GM21786 (cell line): ENCODE data around the gene MAP2K6.
A peak's percentile ranks its signal among the peaks of the same experiment; 100 is the strongest.

Experiments
- ATAC-seq: cut with Tn5 transposase; IDR thresholded peaks from one replicate; pipeline ENCODE4 v1.9.1; 2021; ENCODE audit not compliant: unreplicated experiment

MAP2K6 gene

GRCh38 chr17:69574257-69575197 lies 160.0 kb downstream of the MAP2K6 start:
- ATAC-seq: no peak

GRCh38 chr17:69575346-69575761 lies 160.9 kb downstream of the MAP2K6 start:
- ATAC-seq: no peak

DNA sequence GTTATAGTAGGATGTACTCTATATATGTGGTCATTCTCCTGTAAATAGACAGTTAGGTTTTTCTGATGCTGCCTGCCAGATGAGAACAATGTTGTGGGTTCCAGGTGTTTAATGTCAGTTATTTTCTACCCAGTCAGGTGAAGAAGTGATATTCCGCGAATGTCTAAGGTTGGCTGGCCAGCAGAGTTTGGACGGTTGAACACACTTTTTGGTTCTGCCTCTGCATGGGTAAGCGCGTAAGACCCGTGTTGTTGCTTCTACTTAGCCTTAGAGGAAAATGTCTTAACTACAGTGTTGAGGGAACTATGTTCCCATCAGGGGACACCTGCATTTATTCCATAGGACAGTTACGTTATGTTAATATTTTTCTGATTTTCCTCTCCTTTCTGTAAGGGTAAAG lies 162.6 kb downstream of the MAP2K6 start:
- ATAC-seq: no peak

- ATAC-seq: no peak
Measured at GRCh38 chr17:69578385-69578936, 164.0 kb downstream of the MAP2K6 start.

DNA sequence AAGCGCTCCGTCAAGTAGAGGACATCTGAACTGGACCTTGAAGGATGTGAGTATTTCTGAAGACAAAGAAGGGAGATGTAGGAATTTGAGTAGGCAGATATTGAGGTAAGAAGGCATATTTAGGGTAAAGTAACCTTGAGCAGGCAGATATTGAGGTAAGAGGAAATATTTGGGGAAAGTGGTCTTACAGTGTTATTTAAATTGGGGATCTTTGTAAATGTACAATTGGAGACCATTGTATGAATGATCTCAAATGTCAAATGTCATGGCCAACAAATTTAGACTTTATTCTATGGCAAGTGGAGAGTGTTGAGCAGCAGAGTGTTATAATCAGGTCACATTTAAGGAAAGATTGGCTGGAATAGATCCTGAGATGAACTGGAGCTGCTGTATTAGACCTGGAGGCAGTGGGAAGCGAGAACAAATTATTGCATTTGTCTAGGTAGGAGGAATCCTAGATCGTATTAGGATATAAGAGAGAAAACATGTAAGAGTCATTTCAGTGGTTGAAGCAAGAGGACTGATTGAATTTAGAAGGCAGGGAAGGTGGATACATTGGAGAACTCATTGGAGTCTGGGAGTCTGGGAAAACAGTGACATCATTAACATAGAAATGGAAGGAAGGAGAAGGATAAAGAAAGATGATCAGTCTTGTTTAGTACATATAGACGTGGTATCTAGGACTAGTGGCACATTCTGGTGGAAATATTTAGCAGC lies 165.6 kb downstream of the MAP2K6 start:
- ATAC-seq: no peak

GRCh38 chr17:69581061-69581961 lies 166.8 kb downstream of the MAP2K6 start:
- ATAC-seq: peak; percentile 64

DNA sequence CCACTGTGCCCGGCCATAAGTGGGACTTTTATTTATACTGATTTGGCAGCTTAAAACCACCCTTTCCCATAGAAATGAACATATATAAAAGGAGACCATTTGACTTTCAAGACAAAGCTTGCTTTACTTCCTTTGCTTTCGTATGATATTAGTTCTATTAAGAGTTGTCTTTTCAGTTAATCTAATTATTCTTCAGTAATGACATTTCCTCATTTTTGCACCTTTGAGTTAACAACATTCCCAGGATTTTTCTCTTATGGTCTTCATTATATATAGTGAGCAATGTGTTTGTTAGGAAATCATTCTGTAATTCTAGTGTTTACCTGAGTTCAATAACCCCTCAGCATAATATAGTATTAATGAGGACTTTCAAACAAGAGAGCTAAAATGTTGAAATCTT lies 173.8 kb downstream of the MAP2K6 start:
- ATAC-seq: no peak

- no peak for ATAC-seq
Measured at GRCh38 chr17:69588827-69589239, 174.3 kb downstream of the MAP2K6 start.

DNA sequence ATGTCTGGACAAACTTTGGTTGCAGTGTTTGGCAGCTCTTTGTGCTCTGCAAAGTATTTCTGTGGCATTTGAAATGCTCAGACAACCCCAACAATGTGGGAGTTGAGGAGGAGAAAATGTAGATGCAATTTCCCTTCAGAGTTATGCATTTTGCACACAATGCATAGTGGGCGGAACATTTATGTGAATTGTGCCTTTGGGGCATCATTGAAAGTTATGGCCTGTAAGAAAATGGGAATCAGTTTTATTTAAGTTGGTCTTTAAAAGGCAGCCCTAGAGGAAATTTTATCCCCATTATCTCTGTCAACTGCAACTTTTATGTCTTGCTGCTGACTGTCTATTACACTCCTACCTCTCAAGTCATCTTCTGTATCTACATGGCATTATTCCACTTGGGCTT lies 176.2 kb downstream of the MAP2K6 start:
- no peak for ATAC-seq

DNA sequence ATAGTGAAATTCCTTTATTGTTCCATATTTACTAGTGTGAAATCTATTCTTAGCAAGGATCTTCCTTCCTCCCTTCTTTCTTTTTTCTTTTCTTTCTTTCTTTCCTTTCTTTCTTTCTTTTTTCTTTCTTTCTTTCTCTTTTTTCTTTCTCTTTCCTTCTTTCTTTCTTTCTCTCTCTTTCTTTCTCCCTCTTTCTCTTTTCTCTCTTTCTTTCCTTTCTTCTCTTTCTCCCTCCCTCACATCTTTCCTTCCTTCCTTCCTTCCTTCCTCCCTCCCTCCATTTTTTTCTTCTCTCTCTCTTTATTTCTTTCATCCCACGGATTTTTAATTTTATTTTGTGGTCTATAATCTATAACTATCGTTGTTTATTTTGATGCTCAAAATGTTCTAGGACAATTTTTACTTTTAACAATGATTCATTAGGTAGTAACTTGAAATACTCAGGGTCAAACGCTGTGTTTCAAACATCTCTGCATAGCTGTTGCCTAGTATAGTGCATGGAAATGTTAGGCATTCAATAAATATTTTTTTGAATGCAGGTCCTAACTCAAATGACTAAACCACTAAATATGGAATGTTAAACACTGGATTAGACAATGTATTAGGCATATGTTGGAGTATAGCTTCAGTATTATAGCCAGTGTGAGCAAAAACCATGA lies 178.3 kb downstream of the MAP2K6 start:
- no peak for ATAC-seq

- ATAC-seq: no peak
Measured at GRCh38 chr17:69593351-69593715, 178.8 kb downstream of the MAP2K6 start.

DNA sequence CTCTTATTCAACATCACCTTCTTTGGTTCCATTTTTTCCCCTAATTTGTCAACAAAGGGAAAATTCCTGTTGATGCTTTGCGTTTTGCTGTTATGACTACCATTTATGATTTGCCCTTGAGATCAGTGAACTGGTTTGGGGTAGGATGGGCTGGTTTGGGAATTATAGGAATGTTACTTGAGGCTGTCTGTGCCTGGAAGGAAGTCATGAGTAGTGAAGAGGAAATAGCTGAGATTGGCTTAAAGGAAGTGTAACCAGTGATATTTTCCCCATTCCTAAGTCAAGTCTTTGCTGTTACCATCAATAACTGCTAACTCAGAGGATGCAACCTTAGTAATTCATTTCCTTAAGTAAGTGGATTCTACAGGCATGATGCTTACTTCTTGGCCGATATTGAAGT lies 179.2 kb downstream of the MAP2K6 start:
- no peak for ATAC-seq

GRCh38 chr17:69594641-69595040 lies 180.1 kb downstream of the MAP2K6 start:
- ATAC-seq: no peak

DNA sequence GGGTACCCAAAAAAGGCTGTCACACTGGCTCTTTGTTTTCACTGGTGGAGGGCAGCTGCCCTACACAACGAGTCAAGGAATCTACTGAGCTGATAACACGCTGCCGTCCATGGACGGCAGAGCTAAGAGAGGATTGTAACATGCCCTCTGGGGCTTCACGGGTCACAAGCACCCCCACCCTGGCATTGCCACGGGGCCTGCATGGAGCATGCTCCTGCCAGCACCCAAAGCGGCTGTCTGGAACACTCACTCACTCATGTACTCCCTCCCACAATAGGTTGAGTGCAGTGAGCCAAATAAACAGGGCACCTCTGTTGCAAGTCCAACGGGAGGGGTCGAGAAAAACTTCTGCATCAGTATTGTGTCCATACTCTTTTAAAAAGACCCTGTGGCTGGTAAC lies 181.6 kb downstream of the MAP2K6 start:
- ATAC-seq: no peak

- no peak for ATAC-seq
Measured at GRCh38 chr17:69597898-69598692, 183.6 kb downstream of the MAP2K6 start.

DNA sequence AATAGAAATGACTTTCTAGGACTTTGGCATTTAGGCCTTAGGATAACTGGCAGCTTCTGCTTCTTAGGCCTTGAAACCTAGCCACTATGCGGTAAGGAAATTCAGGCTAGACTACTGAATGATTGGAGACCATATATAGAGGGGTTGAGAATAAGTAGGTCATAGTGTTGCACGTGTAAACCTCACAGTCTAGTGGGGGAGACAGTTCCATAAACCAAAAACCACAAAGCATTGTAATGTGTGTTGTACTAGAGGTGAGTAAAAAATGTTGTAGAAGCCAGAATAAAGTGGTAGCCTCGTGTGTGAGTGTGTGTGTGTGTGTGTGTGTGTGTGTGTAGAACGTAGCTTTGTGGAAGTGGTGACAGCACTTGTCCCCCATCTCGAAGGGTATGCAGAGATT lies 188.5 kb downstream of the MAP2K6 start:
- ATAC-seq: no peak
